Measurements from ENCODE around the gene RNGTT. TPM values are rescaled to one million over a fixed set of nuclear protein-coding genes. Genes with fewer than 3 reads are reported as not detected.
"Not testable (repeated sequence)": the region's sequence is repeated elsewhere in the genome, so short reads cannot be mapped to it uniquely, and the experiment has no call there.

The RNGTT gene
- total and polyA plus RNA-seq, 4 donors = 13.1 to 34.4 (median 20.9) TPM

DNA sequence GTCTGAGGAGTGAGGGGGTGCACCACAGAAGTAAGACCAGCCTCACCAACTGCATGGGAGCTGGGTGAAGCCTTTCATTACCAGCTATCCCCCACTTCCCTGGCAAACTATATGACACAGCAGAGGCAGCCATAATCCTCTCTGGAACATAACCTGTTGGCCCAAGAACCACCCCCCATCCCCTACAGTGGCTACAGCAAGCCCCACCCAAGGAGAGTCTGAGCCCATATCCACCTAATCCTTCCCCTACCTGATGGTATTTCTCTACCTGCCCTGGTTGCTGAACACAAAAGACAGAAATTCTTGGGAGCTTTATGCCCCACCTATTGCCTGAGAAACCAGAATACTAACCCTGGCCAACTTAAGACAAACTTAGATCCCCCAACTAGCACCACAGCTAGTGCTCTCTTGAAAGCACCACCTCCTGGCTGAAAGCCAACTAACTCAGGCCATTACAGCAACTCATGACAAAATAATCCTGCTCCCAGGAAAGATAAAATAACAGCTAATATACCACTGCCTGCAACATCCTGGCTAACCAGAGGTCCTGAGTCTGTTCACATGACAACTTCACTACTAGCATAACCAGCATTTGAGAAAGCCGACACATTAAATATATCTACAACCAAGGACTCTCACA is 11.2 kb downstream of the RNGTT start:
- Histone ChIP-seq H3K9me3 (ENCODE audit: control insufficient read depth, insufficient read depth, low read length) (peaks cover 12% of the 10 kb centered on the region), H3K27ac (ENCODE audit: low read depth, low read length) (no peak overlapping the region), H3K36me3 (ENCODE audit: control insufficient read depth, insufficient read depth, low read length) (no peaks in the 10 kb centered on the region), H3K27me3 (ENCODE audit: control insufficient read depth, insufficient read depth, low read length) (no peaks in the 10 kb centered on the region), H3K4me3 (ENCODE audit: low read depth, low read length) (no peak overlapping the region), H3K4me1 (ENCODE audit: control insufficient read depth, insufficient read depth, low read length) (no peaks in the 10 kb centered on the region)
- 100% methylated on average over 1 of the region's 1 CpG for WGBS (ENCODE audit: insufficient coverage)
- no peak for DNase-seq (ENCODE audit: low read depth in 4 of 6, low spot score in 6 of 6)

DNA sequence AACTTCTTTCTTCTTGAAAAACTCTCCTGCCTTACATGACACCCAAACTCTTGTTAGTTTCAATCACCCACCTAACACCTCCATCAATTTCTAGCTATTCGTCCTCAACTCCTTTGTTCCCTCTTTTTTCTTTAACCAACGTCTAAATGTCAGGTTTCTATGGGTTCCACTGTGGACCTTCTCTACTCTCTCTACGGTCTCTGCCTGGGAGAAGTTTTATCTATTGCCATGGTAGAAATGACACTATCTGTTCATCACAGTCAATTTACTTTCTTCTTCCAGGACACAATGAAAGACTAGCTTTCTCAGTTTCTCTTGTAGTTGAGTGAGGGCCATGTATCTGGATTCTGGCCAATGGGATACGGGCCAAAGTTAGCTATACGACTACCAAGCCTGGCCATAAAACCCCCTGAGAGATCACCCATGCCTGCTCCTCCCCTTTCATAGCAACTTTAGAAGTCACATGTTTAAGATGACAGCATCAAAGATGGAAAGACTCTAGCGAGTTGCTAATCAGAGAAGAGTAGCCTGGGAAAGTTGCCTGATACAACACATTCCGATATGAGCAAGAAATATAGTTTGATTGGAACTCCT is 17.9 kb downstream of the RNGTT start:
- Histone ChIP-seq H3K27ac (ENCODE audit: low read depth, low read length) (no peak overlapping the region), H3K36me3 (ENCODE audit: control insufficient read depth, insufficient read depth, low read length) (no peaks in the 10 kb centered on the region), H3K4me3 (ENCODE audit: low read depth, low read length) (no peak overlapping the region), H3K4me1 (ENCODE audit: control insufficient read depth, insufficient read depth, low read length) (no peaks in the 10 kb centered on the region), H3K9me3 (ENCODE audit: control insufficient read depth, insufficient read depth, low read length) (no peaks in the 10 kb centered on the region), H3K27me3 (ENCODE audit: control insufficient read depth, insufficient read depth, low read length) (no peaks in the 10 kb centered on the region)
- WGBS (ENCODE audit: insufficient coverage) = no CpG with 5 or more reads among the region's 7 CpGs
- DNase-seq (ENCODE audit: low read depth in 4 of 6, low spot score in 6 of 6) = no peak

DNA sequence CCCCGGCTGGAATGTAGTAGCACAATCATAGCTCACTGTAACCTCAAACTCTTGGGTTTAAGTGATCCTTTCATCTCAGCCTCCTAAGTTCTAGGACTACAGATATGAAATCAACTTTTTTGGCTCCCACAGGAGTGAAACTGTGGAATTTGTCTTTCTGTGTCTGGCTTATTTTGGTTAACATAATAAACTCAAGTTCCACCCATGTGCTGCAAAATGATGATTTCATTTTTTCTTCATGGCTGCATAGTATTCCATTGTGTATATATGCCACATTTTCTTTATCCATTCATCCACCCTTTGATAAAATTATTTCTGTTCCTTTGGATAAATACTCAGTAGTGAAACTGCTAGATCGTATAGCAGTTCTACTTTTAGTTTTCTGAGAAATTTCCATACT is 29.9 kb downstream of the RNGTT start:
- WGBS (ENCODE audit: insufficient coverage) = no CpG with 5 or more reads among the region's 2 CpGs
- DNase-seq (ENCODE audit: low read depth in 4 of 6, low spot score in 6 of 6) = no peak

DNA sequence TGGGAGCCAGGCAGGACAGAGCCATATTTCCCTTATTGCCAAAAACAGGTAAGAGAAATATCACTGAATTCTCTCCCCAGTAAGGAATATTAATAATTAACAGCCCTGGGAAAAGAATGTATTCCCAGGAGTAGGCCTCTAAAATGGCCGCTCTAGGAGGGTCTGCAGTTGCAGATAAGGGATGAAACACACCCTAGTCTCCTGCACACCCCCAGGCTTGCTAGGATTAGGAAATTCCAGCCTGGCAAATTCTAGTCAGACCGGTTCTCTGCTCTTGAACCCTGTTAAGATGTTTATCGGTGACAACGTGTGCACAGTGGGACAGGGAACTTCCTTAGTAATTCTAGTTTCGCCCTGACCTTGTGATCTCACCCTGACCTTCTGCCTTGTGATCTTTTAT is 31.4 kb downstream of the RNGTT start:
- H3K9me3 ChIP-seq (ENCODE audit: control insufficient read depth, insufficient read depth, low read length); DNase-seq (ENCODE audit: low read depth in 4 of 6, low spot score in 6 of 6); H3K4me3 ChIP-seq (ENCODE audit: low read depth, low read length); H3K4me1 ChIP-seq (ENCODE audit: control insufficient read depth, insufficient read depth, low read length); H3K27me3 ChIP-seq (ENCODE audit: control insufficient read depth, insufficient read depth, low read length); H3K27ac ChIP-seq (ENCODE audit: low read depth, low read length): not testable (repeated sequence)
- H3K36me3 ChIP-seq (ENCODE audit: control insufficient read depth, insufficient read depth, low read length) = peaks cover 15% of the 10 kb centered on the region
- WGBS (ENCODE audit: insufficient coverage) = 88% methylated on average over 4 of the region's 5 CpGs

More for the DNA sequence above, 29.9 kb downstream of the RNGTT start:
- H3K27ac ChIP-seq (ENCODE audit: low read depth, low read length) = no peak overlapping the region
- peaks cover 12% of the 10 kb centered on the region for H3K36me3 ChIP-seq (ENCODE audit: control insufficient read depth, insufficient read depth, low read length)
- peaks cover 2% of the 10 kb centered on the region for H3K9me3 ChIP-seq (ENCODE audit: control insufficient read depth, insufficient read depth, low read length)
- no peaks in the 10 kb centered on the region for H3K4me1 ChIP-seq (ENCODE audit: control insufficient read depth, insufficient read depth, low read length)
- H3K27me3 ChIP-seq (ENCODE audit: control insufficient read depth, insufficient read depth, low read length) = no peaks in the 10 kb centered on the region
- H3K4me3 ChIP-seq (ENCODE audit: low read depth, low read length) = no peak overlapping the region

DNA sequence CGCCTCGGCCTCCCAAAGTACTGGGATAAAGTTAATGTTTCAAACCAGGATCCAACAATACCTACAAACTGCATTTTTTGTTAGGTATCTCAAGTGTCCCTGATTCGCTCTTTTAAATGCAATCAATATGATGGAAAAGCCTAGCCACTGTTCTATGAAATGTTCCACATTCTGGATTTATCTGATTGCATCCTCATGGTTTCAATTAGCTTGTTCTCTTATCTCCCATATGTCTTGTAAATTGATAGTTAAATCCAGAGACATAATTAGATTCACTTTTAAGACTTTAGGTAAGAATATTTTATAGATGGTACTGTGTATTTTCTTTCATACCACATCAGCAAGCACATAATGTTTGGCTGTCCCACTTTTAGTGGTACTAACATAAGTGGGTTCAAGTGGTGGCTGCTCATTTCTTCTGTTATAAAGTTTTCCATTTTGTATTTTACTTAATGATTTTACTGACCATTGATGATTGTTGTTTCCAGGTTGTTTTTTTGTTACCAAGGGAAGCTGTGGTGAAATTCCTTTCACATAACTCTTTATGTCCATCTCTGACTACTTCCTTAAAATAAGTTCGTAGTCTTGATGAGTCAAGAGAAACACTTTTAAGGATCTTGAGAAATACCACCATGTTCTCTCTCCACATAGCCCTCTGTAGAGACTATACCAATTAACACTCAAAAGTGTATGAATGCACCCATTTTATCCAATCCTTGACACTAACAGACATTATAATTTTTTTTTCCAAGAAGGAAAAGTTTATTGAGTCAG is 40.5 kb downstream of the RNGTT start:
- 100% methylated on average over 1 of the region's 4 CpGs for WGBS (ENCODE audit: insufficient coverage)

DNA sequence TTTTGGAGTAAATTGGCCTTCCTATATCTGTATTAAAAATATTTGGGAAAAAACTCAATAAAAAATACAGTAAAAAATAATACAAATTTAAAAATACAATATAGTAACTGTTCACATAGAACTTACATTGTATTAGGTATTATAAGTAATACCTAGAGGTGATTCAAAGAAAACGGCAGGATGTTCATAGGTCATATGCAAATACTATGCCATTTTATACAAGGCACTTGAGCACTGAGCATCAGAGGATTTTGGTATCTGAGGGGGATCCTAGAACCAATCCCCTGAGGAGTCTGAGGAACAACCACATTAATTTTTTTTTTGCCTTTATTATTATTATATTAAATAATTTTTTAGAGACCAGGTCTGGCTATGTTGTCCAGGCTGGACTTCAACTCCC is 41.7 kb downstream of the RNGTT start:
- peaks cover 3% of the 10 kb centered on the region for H3K36me3 ChIP-seq (ENCODE audit: control insufficient read depth, insufficient read depth, low read length)
- no peak for DNase-seq (ENCODE audit: low read depth in 4 of 6, low spot score in 6 of 6)
- H3K27me3 ChIP-seq (ENCODE audit: control insufficient read depth, insufficient read depth, low read length) = no peaks in the 10 kb centered on the region
- H3K9me3 ChIP-seq (ENCODE audit: control insufficient read depth, insufficient read depth, low read length) = no peaks in the 10 kb centered on the region
- no peak overlapping the region for H3K4me3 ChIP-seq (ENCODE audit: low read depth, low read length)
- WGBS (ENCODE audit: insufficient coverage) = no CpG with 5 or more reads among the region's 1 CpG
- H3K4me1 ChIP-seq (ENCODE audit: control insufficient read depth, insufficient read depth, low read length) = no peaks in the 10 kb centered on the region
- no peak overlapping the region for H3K27ac ChIP-seq (ENCODE audit: low read depth, low read length)

More for the DNA sequence above, 40.5 kb downstream of the RNGTT start:
- Histone ChIP-seq H3K27ac (ENCODE audit: low read depth, low read length) (no peak overlapping the region), H3K4me3 (ENCODE audit: low read depth, low read length) (no peak overlapping the region), H3K36me3 (ENCODE audit: control insufficient read depth, insufficient read depth, low read length) (peaks cover 7% of the 10 kb centered on the region), H3K27me3 (ENCODE audit: control insufficient read depth, insufficient read depth, low read length) (no peaks in the 10 kb centered on the region), H3K4me1 (ENCODE audit: control insufficient read depth, insufficient read depth, low read length) (no peaks in the 10 kb centered on the region), H3K9me3 (ENCODE audit: control insufficient read depth, insufficient read depth, low read length) (no peaks in the 10 kb centered on the region)
- DNase-seq (ENCODE audit: low read depth in 4 of 6, low spot score in 6 of 6) = no peak

DNA sequence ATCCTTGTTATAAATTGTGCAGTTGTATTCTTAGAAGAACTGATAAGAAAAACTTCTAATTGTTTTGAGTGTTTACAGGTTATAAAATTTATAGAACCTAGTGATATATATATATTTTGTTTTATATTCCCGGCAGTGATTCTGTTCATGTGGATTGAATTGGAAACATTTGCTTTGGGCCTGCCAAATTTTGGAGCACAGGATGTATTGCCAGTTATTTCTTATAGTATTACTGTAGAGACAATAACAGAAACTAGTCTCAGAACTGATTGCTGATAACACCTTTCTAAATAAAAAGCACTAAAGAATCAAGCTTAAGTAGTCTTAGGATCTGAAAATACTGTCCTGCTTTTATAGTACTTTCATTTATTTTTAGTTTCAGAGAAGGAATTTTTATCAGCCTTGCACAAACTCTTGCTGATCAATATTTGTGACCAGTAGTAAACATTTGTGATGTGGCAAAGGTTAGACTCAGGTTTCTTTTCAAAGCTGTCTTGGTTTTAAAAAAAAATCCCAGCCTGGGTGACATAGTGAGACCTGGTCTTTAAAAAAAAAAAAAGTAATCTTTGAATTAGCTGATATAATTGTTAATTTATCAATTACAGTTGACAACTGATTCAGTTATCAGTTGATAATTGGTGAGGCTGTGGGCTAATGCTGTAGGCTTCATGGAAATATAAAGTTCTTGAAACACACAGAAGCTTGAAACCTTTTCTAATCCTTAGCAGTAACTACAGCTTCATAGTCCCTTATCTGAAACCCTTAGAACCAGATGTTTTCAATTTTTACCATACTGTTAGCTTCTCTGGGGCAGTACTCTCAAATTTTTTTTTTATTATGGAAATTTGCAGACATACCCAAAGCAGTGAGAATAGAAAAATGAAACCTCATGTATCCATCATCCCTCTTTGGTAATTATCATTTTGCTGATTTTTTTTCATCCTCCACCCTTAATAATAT is 42.4 kb downstream of the RNGTT start:
- DNase-seq (ENCODE audit: low read depth in 4 of 6, low spot score in 6 of 6) = no peak
- H3K27me3 ChIP-seq (ENCODE audit: control insufficient read depth, insufficient read depth, low read length) = no peaks in the 10 kb centered on the region
- WGBS (ENCODE audit: insufficient coverage) = no CpG with 5 or more reads among the region's 1 CpG
- H3K36me3 ChIP-seq (ENCODE audit: control insufficient read depth, insufficient read depth, low read length) = peaks cover 5% of the 10 kb centered on the region
- H3K27ac ChIP-seq (ENCODE audit: low read depth, low read length) = no peak overlapping the region
- H3K4me3 ChIP-seq (ENCODE audit: low read depth, low read length) = no peak overlapping the region
- no peaks in the 10 kb centered on the region for H3K4me1 ChIP-seq (ENCODE audit: control insufficient read depth, insufficient read depth, low read length)
- H3K9me3 ChIP-seq (ENCODE audit: control insufficient read depth, insufficient read depth, low read length) = no peaks in the 10 kb centered on the region

DNA sequence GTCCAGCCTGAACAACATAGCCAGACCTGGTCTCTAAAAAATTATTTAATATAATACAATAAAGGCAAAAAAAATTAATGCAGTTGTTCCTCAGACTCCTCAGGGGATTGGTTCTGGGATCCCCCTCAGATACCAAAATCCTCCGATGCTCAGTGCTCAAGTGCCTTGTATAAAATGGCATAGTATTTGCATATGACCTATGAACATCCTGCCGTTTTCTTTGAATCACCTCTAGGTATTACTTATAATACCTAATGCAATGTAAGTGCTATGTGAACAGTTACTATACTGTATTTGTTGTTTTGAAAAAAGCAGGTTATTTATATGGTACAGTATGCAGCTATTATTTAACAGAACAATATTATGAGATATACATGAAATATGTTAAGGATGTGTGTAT is 43.3 kb downstream of the RNGTT start:
- H3K36me3 ChIP-seq (ENCODE audit: control insufficient read depth, insufficient read depth, low read length) = peaks cover 6% of the 10 kb centered on the region
- H3K9me3 ChIP-seq (ENCODE audit: control insufficient read depth, insufficient read depth, low read length) = no peaks in the 10 kb centered on the region
- H3K27ac ChIP-seq (ENCODE audit: low read depth, low read length) = no peak overlapping the region
- WGBS (ENCODE audit: insufficient coverage) = no CpG with 5 or more reads among the region's 2 CpGs
- no peaks in the 10 kb centered on the region for H3K4me1 ChIP-seq (ENCODE audit: control insufficient read depth, insufficient read depth, low read length)
- no peaks in the 10 kb centered on the region for H3K27me3 ChIP-seq (ENCODE audit: control insufficient read depth, insufficient read depth, low read length)
- DNase-seq (ENCODE audit: low read depth in 4 of 6, low spot score in 6 of 6) = no peak
- H3K4me3 ChIP-seq (ENCODE audit: low read depth, low read length) = no peak overlapping the region

DNA sequence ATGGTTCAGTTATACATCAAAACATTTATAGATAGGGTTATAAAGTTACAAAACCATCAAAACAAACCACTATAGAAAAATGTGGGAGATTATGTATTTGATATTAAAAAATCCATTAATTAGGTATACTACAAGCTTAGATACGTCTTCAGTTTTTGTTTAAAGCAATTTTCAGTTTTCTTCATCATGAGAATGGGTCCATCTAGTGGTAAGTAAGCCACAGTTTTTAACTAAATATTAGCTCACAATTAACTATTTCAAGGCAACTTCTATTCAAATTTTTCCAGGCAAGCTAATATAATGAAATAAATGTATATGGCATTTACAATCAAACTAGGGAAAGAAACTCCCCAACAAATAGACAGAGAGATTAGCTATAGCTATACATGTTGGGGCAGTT is 44.4 kb downstream of the RNGTT start:
- DNase-seq (ENCODE audit: low read depth in 4 of 6, low spot score in 6 of 6) = peak in 1 of 6 donors; percentile 18
- no peaks in the 10 kb centered on the region for H3K27me3 ChIP-seq (ENCODE audit: control insufficient read depth, insufficient read depth, low read length)
- no CpG with 5 or more reads among the region's 1 CpG for WGBS (ENCODE audit: insufficient coverage)
- no peaks in the 10 kb centered on the region for H3K9me3 ChIP-seq (ENCODE audit: control insufficient read depth, insufficient read depth, low read length)
- H3K4me3 ChIP-seq (ENCODE audit: low read depth, low read length) = no peak overlapping the region
- no peaks in the 10 kb centered on the region for H3K4me1 ChIP-seq (ENCODE audit: control insufficient read depth, insufficient read depth, low read length)
- peaks cover 6% of the 10 kb centered on the region for H3K36me3 ChIP-seq (ENCODE audit: control insufficient read depth, insufficient read depth, low read length)
- H3K27ac ChIP-seq (ENCODE audit: low read depth, low read length) = no peak overlapping the region
